Effector memory CD8-positive, alpha-beta T cell (primary cell): ENCODE data around the gene OPN5.

Source experiments
- ATAC-seq: fragments of 150-1000 bp; cut with Tn5 transposase; replicated peaks from 2 replicates; pipeline ENCODE4 v1.10.0; 2021; ENCODE audit warnings: mild to moderate bottlenecking, moderate library complexity
- DNase-seq, 3 experiments: peaks; one replicate each; pipeline ENCODE4 v3.0.0; 2021
- H3K27ac Mint-ChIP-seq, 2 donors: one replicate each; pipeline ENCODE4 v1.8.0; 2022; ENCODE audit warnings: mild to moderate bottlenecking in 2 of 2, mixed read lengths in 2 of 2, moderate library complexity in 2 of 2
- H3K27me3 Mint-ChIP-seq, 2 donors: one replicate each; pipeline ENCODE4 v1.8.0; 2022; ENCODE audit warnings: mixed read lengths in 2 of 2
- H3K36me3 Mint-ChIP-seq: one replicate; pipeline ENCODE4 v1.8.0; 2022; ENCODE audit warnings: mild to moderate bottlenecking, moderate library complexity, mixed read lengths; ENCODE audit not compliant: insufficient read depth
- H3K4me1 Mint-ChIP-seq, 2 donors: one replicate each; pipeline ENCODE4 v1.8.0; 2022; ENCODE audit warnings: low read depth in 2 of 2, mixed read lengths in 2 of 2
- H3K4me3 Mint-ChIP-seq, 2 donors: one replicate each; pipeline ENCODE4 v1.8.0; 2022; ENCODE audit warnings: mild to moderate bottlenecking in 2 of 2, mixed read lengths in 2 of 2, moderate library complexity in 2 of 2
- H3K9me3 Mint-ChIP-seq, 2 donors: one replicate each; pipeline ENCODE4 v1.8.0; 2022; ENCODE audit warnings: mixed read lengths in 2 of 2

OPN5 gene

GRCh38 chr6:47809873-47810272, 28.0 kb downstream of the OPN5 start:
- Mint-ChIP-seq H3K27me3 (peaks cover 31 to 41% of the 10 kb centered on the region in 2 donors), H3K9me3 (no peaks in the 10 kb centered on the region), H3K36me3 (no peaks in the 10 kb centered on the region), H3K4me3 (no peak overlapping the region), H3K4me1 (no peaks in the 10 kb centered on the region), H3K27ac (no peak overlapping the region)
- no peak for DNase-seq
- ATAC-seq: no peak

GRCh38 chr6:47810885-47811284, 29.1 kb downstream of the OPN5 start:
- Mint-ChIP-seq H3K36me3 (no peaks in the 10 kb centered on the region), H3K9me3 (no peaks in the 10 kb centered on the region), H3K4me1 (no peaks in the 10 kb centered on the region), H3K4me3 (no peak overlapping the region), H3K27me3 (peaks cover 31 to 39% of the 10 kb centered on the region in 2 donors), H3K27ac (no peak overlapping the region)
- DNase-seq (no peak), ATAC-seq (no peak)

- Mint-ChIP-seq H3K36me3 (no peaks in the 10 kb centered on the region), H3K4me1 (no peaks in the 10 kb centered on the region), H3K27me3 (peaks cover 31 to 36% of the 10 kb centered on the region in 2 donors), H3K27ac (no peak overlapping the region), H3K9me3 (no peaks in the 10 kb centered on the region), H3K4me3 (no peak overlapping the region)
- ATAC-seq (no peak), DNase-seq (no peak)
Observed at GRCh38 chr6:47811443-47811842, 29.6 kb downstream of the OPN5 start.

- Mint-ChIP-seq H3K9me3 (no peaks in the 10 kb centered on the region), H3K4me3 (no peak overlapping the region), H3K4me1 (no peaks in the 10 kb centered on the region), H3K27ac (no peak overlapping the region), H3K36me3 (no peaks in the 10 kb centered on the region), H3K27me3 (peaks cover 31 to 44% of the 10 kb centered on the region in 2 donors)
- ATAC-seq: no peak
- DNase-seq: no peak
Observed at GRCh38 chr6:47817749-47818148, 35.9 kb downstream of the OPN5 start.

GRCh38 chr6:47819461-47819860, 37.6 kb downstream of the OPN5 start:
- DNase-seq: no peak
- peaks cover 18 to 52% of the 10 kb centered on the region in 2 donors for H3K27me3 Mint-ChIP-seq
- H3K4me3 Mint-ChIP-seq: no peak overlapping the region
- no peak overlapping the region for H3K27ac Mint-ChIP-seq
- H3K36me3 Mint-ChIP-seq: no peaks in the 10 kb centered on the region
- H3K9me3 Mint-ChIP-seq: no peaks in the 10 kb centered on the region
- no peaks in the 10 kb centered on the region for H3K4me1 Mint-ChIP-seq
- ATAC-seq: no peak

- Mint-ChIP-seq H3K9me3 (no peaks in the 10 kb centered on the region), H3K27me3 (peaks cover 8 to 40% of the 10 kb centered on the region in 2 donors), H3K4me1 (no peaks in the 10 kb centered on the region), H3K27ac (no peak overlapping the region), H3K4me3 (no peak overlapping the region), H3K36me3 (no peaks in the 10 kb centered on the region)
- no peak for DNase-seq
- ATAC-seq: no peak
Observed at GRCh38 chr6:47822856-47823554, 41.2 kb downstream of the OPN5 start.

GRCh38 chr6:47832386-47833100, 50.7 kb downstream of the OPN5 start:
- Mint-ChIP-seq H3K9me3 (no peaks in the 10 kb centered on the region), H3K4me3 (no peak overlapping the region), H3K4me1 (no peaks in the 10 kb centered on the region), H3K27ac (no peak overlapping the region), H3K36me3 (no peaks in the 10 kb centered on the region), H3K27me3 (peaks cover under 1 to 6% of the 10 kb centered on the region in 2 donors)
- ATAC-seq (no peak), DNase-seq (no peak)

GRCh38 chr6:47834196-47834595, 52.4 kb downstream of the OPN5 start:
- Mint-ChIP-seq H3K9me3 (no peaks in the 10 kb centered on the region), H3K36me3 (no peaks in the 10 kb centered on the region), H3K4me1 (no peaks in the 10 kb centered on the region), H3K27ac (no peak overlapping the region), H3K4me3 (no peak overlapping the region), H3K27me3 (peaks cover 6 to 14% of the 10 kb centered on the region in 2 donors)
- ATAC-seq (no peak), DNase-seq (no peak)

GRCh38 chr6:47836046-47836445, 54.2 kb downstream of the OPN5 start:
- Mint-ChIP-seq H3K36me3 (no peaks in the 10 kb centered on the region), H3K4me3 (no peak overlapping the region), H3K27ac (no peak overlapping the region), H3K27me3 (peaks cover 6 to 21% of the 10 kb centered on the region in 2 donors), H3K9me3 (no peaks in the 10 kb centered on the region), H3K4me1 (no peaks in the 10 kb centered on the region)
- ATAC-seq (no peak), DNase-seq (no peak)

GRCh38 chr6:47836639-47837038, 54.8 kb downstream of the OPN5 start:
- no peaks in the 10 kb centered on the region for H3K4me1 Mint-ChIP-seq
- H3K27ac Mint-ChIP-seq: no peak overlapping the region
- no peaks in the 10 kb centered on the region for H3K36me3 Mint-ChIP-seq
- H3K27me3 Mint-ChIP-seq: peaks cover 6 to 21% of the 10 kb centered on the region in 2 donors
- no peak for DNase-seq
- no peak overlapping the region for H3K4me3 Mint-ChIP-seq
- ATAC-seq: no peak
- no peaks in the 10 kb centered on the region for H3K9me3 Mint-ChIP-seq

- DNase-seq (no peak), ATAC-seq (no peak)
- Mint-ChIP-seq H3K27ac (no peak overlapping the region), H3K4me1 (no peaks in the 10 kb centered on the region), H3K36me3 (no peaks in the 10 kb centered on the region), H3K27me3 (peaks cover 6 to 21% of the 10 kb centered on the region in 2 donors), H3K9me3 (no peaks in the 10 kb centered on the region), H3K4me3 (no peak overlapping the region)
Observed at GRCh38 chr6:47839645-47840044, 57.8 kb downstream of the OPN5 start.

GRCh38 chr6:47844881-47845280, 63.0 kb downstream of the OPN5 start:
- Mint-ChIP-seq H3K36me3 (no peaks in the 10 kb centered on the region), H3K27ac (no peak overlapping the region), H3K4me1 (no peaks in the 10 kb centered on the region), H3K9me3 (no peaks in the 10 kb centered on the region), H3K4me3 (no peak overlapping the region), H3K27me3 (peaks cover 0 to 2% of the 10 kb centered on the region in 2 donors)
- DNase-seq: no peak
- ATAC-seq: no peak

GRCh38 chr6:47846752-47847151, 64.9 kb downstream of the OPN5 start:
- H3K27ac Mint-ChIP-seq: no peak overlapping the region
- H3K9me3 Mint-ChIP-seq: no peaks in the 10 kb centered on the region
- DNase-seq (no peak), ATAC-seq (no peak)
- H3K4me1 Mint-ChIP-seq: no peaks in the 10 kb centered on the region
- H3K27me3 Mint-ChIP-seq: no peaks in the 10 kb centered on the region
- H3K36me3 Mint-ChIP-seq: no peaks in the 10 kb centered on the region
- no peak overlapping the region for H3K4me3 Mint-ChIP-seq

- Mint-ChIP-seq H3K4me1 (no peaks in the 10 kb centered on the region), H3K4me3 (no peak overlapping the region), H3K27me3 (peaks cover 0 to 18% of the 10 kb centered on the region in 2 donors), H3K9me3 (no peaks in the 10 kb centered on the region), H3K27ac (no peak overlapping the region), H3K36me3 (no peaks in the 10 kb centered on the region)
- no peak for DNase-seq
- no peak for ATAC-seq
Observed at GRCh38 chr6:47851091-47851490, 69.3 kb downstream of the OPN5 start.
